ENCODE results near the gene TUBGCP2. TPM values are rescaled to one million over a fixed set of nuclear protein-coding genes. Genes with fewer than 3 reads are reported as not detected.
A peak's percentile ranks its signal among the peaks of the same experiment; 100 is the strongest.

TUBGCP2 gene
- total and polyA plus RNA-seq, 9 of the 15 experiments (the other 6 are each of a cell fraction or from before 2014, with no cell fraction given): 4.3 to 56.6 (median 28.4) TPM

DNA sequence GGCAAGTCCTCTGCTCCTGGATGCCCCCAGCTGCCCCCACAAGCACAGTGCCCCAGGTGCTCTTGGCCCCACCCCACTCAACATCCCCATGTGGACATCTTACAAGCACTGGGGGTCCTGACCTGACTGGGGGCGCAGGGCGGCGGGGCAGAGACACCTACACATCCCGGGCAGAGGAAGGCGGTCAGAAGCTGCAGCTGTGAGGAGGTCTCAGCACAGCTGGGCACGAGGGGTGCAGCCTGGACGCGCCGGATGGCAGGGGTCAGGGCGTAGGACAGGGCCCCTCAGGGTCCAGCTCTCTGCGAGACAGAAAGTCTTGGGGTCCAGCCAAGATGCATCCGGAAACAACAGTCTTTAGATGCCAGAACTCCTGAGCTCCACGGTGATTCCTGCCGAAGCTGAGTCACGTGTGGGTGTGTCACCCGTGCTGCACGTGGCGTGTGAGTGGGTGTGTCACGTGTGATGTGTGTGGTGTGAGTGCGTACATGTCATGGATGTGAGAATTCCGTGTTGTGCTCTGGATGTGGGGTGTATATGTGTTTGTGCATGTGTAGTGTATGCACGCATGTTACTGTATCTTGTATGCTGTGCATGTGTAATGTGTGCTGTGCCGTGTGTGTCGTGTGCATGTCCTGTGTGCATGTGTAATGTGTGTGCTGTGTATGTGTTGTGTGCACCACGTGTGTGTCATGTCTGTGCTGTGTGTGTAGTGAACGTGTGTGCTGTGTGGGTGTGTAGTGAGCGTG is 65.9 kb downstream of the TUBGCP2 start (continued):
- TF ChIP-seq ZBTB5 (IDR thresholded peaks at IDR 0.05) (no peak), TRIM24 (IDR thresholded peaks at IDR 0.05) (0 out of 4 replicates have a peak, but pooled peaks of 1 of the 2 experiments have one; percentile 34), E4F1 (CRISPR knock-in tag; IDR thresholded peaks at IDR 0.05; ENCODE audit: borderline replicate concordance) (no peak), TSC22D4 (tag; IDR thresholded peaks at IDR 0.05) (no peak), PHF21A (IDR thresholded peaks at IDR 0.05; ENCODE audit: borderline replicate concordance, low read depth) (no peak), TEAD4 (IDR thresholded peaks at IDR 0.05; ENCODE audit: low read length) (no peak), TEAD4 (CRISPR knock-in tag; IDR thresholded peaks at IDR 0.05; ENCODE audit: borderline replicate concordance) (no peak), SMARCE1 (IDR thresholded peaks at IDR 0.05) (no peak), ZNF239 (CRISPR knock-in tag; IDR thresholded peaks at IDR 0.05) (no peak), POLR2AphosphoS2 (IDR thresholded peaks at IDR 0.05; ENCODE audit: low read length) (no peak), TAF9B (IDR thresholded peaks at IDR 0.05; ENCODE audit: partially characterized antibody) (peak; percentile 54), ZNF311 (CRISPR knock-in tag; IDR thresholded peaks at IDR 0.05) (no peak), FOSL1 (tag; conservative IDR thresholded peaks at IDR 0.05) (peak; percentile 37; the same call in 1 of the 2 replicates), CBFA2T2 (conservative IDR thresholded peaks at IDR 0.05) (no peak; the same call in 1 of the 2 replicates), CBX8 (IDR thresholded peaks at IDR 0.05; ENCODE audit: borderline replicate concordance, extremely low read depth, low read depth, low read length, poor library complexity, severe bottlenecking) (no peak), ZBTB26 (CRISPR knock-in tag; IDR thresholded peaks at IDR 0.05) (no peak)
- TF ChIP-seq, protein P1, sequence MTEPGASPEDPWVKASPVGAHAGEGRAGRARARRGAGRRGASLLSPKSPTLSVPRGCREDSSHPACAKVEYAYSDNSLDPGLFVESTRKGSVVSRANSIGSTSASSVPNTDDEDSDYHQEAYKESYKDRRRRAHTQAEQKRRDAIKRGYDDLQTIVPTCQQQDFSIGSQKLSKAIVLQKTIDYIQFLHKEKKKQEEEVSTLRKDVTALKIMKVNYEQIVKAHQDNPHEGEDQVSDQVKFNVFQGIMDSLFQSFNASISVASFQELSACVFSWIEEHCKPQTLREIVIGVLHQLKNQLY (CRISPR knock-in tag; conservative IDR thresholded peaks at IDR 0.05): no peak
- TF ChIP-seq, protein P2, sequence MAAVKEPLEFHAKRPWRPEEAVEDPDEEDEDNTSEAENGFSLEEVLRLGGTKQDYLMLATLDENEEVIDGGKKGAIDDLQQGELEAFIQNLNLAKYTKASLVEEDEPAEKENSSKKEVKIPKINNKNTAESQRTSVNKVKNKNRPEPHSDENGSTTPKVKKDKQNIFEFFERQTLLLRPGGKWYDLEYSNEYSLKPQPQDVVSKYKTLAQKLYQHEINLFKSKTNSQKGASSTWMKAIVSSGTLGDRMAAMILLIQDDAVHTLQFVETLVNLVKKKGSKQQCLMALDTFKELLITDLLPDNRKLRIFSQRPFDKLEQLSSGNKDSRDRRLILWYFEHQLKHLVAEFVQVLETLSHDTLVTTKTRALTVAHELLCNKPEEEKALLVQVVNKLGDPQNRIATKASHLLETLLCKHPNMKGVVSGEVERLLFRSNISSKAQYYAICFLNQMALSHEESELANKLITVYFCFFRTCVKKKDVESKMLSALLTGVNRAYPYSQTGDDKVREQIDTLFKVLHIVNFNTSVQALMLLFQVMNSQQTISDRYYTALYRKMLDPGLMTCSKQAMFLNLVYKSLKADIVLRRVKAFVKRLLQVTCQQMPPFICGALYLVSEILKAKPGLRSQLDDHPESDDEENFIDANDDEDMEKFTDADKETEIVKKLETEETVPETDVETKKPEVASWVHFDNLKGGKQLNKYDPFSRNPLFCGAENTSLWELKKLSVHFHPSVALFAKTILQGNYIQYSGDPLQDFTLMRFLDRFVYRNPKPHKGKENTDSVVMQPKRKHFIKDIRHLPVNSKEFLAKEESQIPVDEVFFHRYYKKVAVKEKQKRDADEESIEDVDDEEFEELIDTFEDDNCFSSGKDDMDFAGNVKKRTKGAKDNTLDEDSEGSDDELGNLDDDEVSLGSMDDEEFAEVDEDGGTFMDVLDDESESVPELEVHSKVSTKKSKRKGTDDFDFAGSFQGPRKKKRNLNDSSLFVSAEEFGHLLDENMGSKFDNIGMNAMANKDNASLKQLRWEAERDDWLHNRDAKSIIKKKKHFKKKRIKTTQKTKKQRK (IDR thresholded peaks at IDR 0.05; ENCODE audit: borderline replicate concordance, low read depth, low read length): no peak
